Activated CD8-positive, alpha-beta memory T cell treated with anti-CD3 and anti-CD28 coated beads for 36 hours (primary cell): ENCODE data around the gene TNFAIP8L2. TPM values are rescaled to one million over a fixed set of nuclear protein-coding genes. Genes with fewer than 3 reads are reported as not detected.
"Not testable (repeated sequence)": the region's sequence is repeated elsewhere in the genome, so short reads cannot be mapped to it uniquely, and the experiment has no call there.

Source experiments
- CTCF ChIA-PET: fragments of 350-600 bp; sonication (Branson Sonifier 250); formaldehyde crosslinking; loops from one replicate; lab custom pipeline; 2021; ENCODE audit warnings: antibody characterized with exemption; lab: Charles Lee
- POLR2A ChIA-PET: fragments of 350-600 bp; sonication (Branson Sonifier 250); formaldehyde crosslinking; loops from one replicate; lab custom pipeline; 2021; ENCODE audit warnings: antibody characterized with exemption; lab: Charles Lee
- total RNA-seq, 2 experiments: library from RNA; stranded (reverse); gene quantifications; one replicate each; pipeline ENCODE4 v1.2.3, GENCODE V29; 2021

Gene TNFAIP8L2
- total RNA-seq, 2 experiments from 2014 or later = 25.7 to 26.6 TPM

DNA sequence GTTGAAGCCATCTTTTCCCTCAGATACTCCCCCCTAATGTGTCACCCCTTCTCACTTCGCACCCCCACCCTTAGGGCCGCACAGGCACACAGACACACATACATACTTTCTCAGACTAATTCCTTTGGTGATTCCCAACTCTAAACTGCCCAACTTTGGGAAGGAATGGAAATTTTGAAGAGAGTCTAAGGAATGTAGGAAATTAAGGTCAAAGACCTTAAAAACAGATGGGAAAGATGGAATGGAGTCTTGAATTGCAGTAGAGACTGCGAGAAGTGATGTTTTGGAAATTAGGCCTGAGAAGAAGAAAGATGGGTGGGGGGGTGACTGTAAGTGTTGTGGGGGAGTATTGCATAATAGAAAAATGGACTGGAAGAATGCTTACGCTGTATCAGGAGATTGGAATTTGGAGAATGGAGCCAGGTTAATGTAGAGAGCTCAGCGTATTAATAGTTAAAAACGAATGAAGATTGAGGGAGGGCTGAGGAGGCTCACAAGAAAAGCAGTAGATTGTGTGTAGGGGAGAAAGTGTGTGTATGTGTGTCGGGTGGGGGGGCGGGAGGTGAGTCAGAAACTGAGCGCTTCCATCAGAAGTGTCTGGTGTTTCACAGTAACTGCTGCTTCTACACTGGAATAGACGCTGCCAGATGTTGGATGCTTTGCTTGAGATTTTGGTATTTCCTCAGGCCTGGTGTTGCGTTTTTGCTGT lies 43.6 kb downstream of the TNFAIP8L2 start:
- CTCF ChIA-PET = interaction anchor here (0.6 to 1.2 kb wide), 4 partner anchors 52 to 129 kb away, joined by 3 to 5 read pairs (median 4); no protein-coding TSS in a partner anchor
- POLR2A ChIA-PET = interaction anchor here (0.6 kb wide), 1 partner anchor 51 kb away, joined by 8 read pairs; no protein-coding TSS in a partner anchor

DNA sequence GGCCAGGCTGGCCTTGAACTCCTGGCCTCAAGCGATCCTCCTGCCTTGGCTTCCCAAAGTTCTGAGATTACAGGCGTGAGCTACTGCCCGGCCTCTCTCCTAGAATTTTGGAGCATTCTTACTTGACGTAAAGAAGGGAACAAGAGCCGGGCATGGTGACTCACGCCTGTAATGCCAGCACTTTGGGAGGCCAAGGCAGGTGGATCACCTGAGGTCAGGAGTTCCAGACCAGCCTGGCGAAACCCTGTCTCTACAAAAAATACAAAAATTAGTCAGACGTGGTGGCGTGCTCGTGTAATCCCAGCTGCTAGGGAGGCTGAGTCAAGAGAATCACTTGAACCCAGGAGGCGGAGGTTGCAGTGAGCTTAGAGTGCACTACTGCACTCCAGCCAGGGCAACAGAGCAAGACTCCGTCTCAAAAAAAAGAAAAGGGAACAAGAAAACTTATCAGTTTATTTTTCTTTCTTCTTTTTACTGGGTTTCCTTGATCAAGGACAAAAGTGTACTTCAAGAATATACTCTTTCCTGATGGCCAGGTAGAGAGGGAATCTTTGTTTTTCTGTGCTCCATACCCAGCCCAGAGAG lies 49.0 kb downstream of the TNFAIP8L2 start:
- CTCF ChIA-PET, POLR2A ChIA-PET: not testable (repeated sequence)

Other genes starting within 250 kb of the TNFAIP8L2 start
- 10 to 100 TPM; 44.0 to 44.2 TPM for gene SETDB1, start 230.3 kb upstream of the TNFAIP8L2 start, total RNA-seq
- 100 to 1,000 TPM; 210 to 218 TPM for gene CERS2, start 181.8 kb upstream of the TNFAIP8L2 start, total RNA-seq
- under 1 TPM; 0.10 to 0.15 TPM for gene ANXA9, start 174.4 kb upstream of the TNFAIP8L2 start, total RNA-seq
- gene MINDY1, start 149.7 kb upstream of the TNFAIP8L2 start, total RNA-seq = 1 to 10 TPM; 4.8 to 5.7 TPM
- 10 to 100 TPM; 14.5 to 14.9 TPM for gene PRUNE1, start 148.2 kb upstream of the TNFAIP8L2 start, total RNA-seq
- gene BNIPL, start 120.1 kb upstream of the TNFAIP8L2 start, total RNA-seq = 1 to 10 TPM in 1 of 2 experiments, under 1 TPM in 1; 0.90 to 1.5 TPM
- gene C1orf56, start 108.9 kb upstream of the TNFAIP8L2 start, total RNA-seq = 1 to 10 TPM; 1.7 to 1.8 TPM
- gene CDC42SE1, start 97.0 kb upstream of the TNFAIP8L2 start, total RNA-seq = 100 to 1,000 TPM; 177 to 178 TPM
- 1 to 10 TPM; 4.0 to 4.4 TPM for gene MLLT11, start 96.3 kb upstream of the TNFAIP8L2 start, total RNA-seq
- 10 to 100 TPM; 15.7 to 17.4 TPM for gene GABPB2, start 85.9 kb upstream of the TNFAIP8L2 start, total RNA-seq
- 1 to 10 TPM; 1.9 to 2.5 TPM for gene SEMA6C, start 10.0 kb upstream of the TNFAIP8L2 start, total RNA-seq
- gene LYSMD1, start 9.3 kb downstream of the TNFAIP8L2 start, total RNA-seq = 1 to 10 TPM; 4.3 to 4.7 TPM
- 10 to 100 TPM; 83.4 to 87.2 TPM for gene SCNM1, start 9.5 kb downstream of the TNFAIP8L2 start, total RNA-seq
- gene TMOD4, start 19.3 kb downstream of the TNFAIP8L2 start, total RNA-seq = 1 to 10 TPM in 1 of 2 experiments, under 1 TPM in 1; 0.78 to 2.1 TPM
- 10 to 100 TPM; 73.5 to 80.3 TPM for gene VPS72, start 33.5 kb downstream of the TNFAIP8L2 start, total RNA-seq
- 10 to 100 TPM; 74.7 to 78.6 TPM for gene PIP5K1A, start 41.9 kb downstream of the TNFAIP8L2 start, total RNA-seq
- 100 to 1,000 TPM; 239 to 258 TPM for gene PSMD4, start 98.1 kb downstream of the TNFAIP8L2 start, total RNA-seq
- 10 to 100 TPM; 21.6 to 22.2 TPM for gene ZNF687, start 125.7 kb downstream of the TNFAIP8L2 start, total RNA-seq
- 10 to 100 TPM; 51.6 to 57.4 TPM for gene PI4KB, start 170.8 kb downstream of the TNFAIP8L2 start, total RNA-seq
- 10 to 100 TPM; 65.5 to 73.3 TPM for gene RFX5, start 190.6 kb downstream of the TNFAIP8L2 start, total RNA-seq
- not detected for gene SELENBP1, start 216.1 kb downstream of the TNFAIP8L2 start, total RNA-seq
- 100 to 1,000 TPM; 448 to 472 TPM for gene PSMB4, start 242.9 kb downstream of the TNFAIP8L2 start, total RNA-seq